K562 (cell line): ENCODE measurements around the gene RAMP2.

Experiments used
- BRD4 ChIP-seq: fragments of 200-600 bp; sonication (generic); IDR thresholded peaks from 2 replicates; pipeline ENCODE4 v1.6.1; 2017; ENCODE audit warnings: inconsistent platforms
- NFRKB ChIP-seq: fragments of 450-650 bp; IDR thresholded peaks from 2 replicates; pipeline ENCODE4 v1.6.1; 2016; ENCODE audit warnings: low read depth
- SAP30 ChIP-seq: fragments of 200-600 bp; sonication (generic); IDR thresholded peaks from 2 replicates; pipeline ENCODE4 v1.6.1; 2012; ENCODE audit warnings: borderline replicate concordance, low read depth, mild to moderate bottlenecking, moderate library complexity, low read length, control low read depth, inconsistent platforms; ENCODE audit not compliant: insufficient read depth, poor library complexity, severe bottlenecking
- TAF1 ChIP-seq: IDR thresholded peaks from 2 replicates; pipeline ENCODE4 v1.6.1; 2011; ENCODE audit warnings: mild to moderate bottlenecking, low read length, moderate library complexity; ENCODE audit not compliant: insufficient read depth, control insufficient read depth, severe bottlenecking; ENCODE audit errors: extremely low read depth
- ZKSCAN1 ChIP-seq: fragments of 150-350 bp; IDR thresholded peaks from 2 replicates; pipeline ENCODE4 v1.6.1; 2016; ENCODE audit warnings: low read depth, low read length
- ZNF707 ChIP-seq: fragments of 250-450 bp; sonication (Bioruptor Pico); conservative IDR thresholded peaks from 2 replicates; pipeline ENCODE4 v1.8.0; 2022; ENCODE audit warnings: inconsistent platforms, mild to moderate bottlenecking, moderate library complexity
- TF ChIP-seq, protein P1 (sequence below): fragments of 250-450 bp; sonication (Bioruptor Pico); IDR thresholded peaks from 2 replicates; pipeline ENCODE4 v1.5.0; 2021
- TF ChIP-seq, protein P2 (sequence below), 3 experiments: IDR thresholded peaks in 2 of 3; conservative IDR thresholded peaks in 1 of 3; 2 replicates each; pipeline ENCODE4 v1.5.1; 2011 to 2012; ENCODE audit warnings: low read length in 3 of 3, mild to moderate bottlenecking in 3 of 3, control low read depth in 2 of 3, improper control_type of control experiment in 1 of 3, inconsistent platforms in 1 of 3, low read depth in 1 of 3, mixed read lengths in 1 of 3, moderate library complexity in 1 of 3; ENCODE audit not compliant: insufficient read depth in 2 of 3

DNA sequence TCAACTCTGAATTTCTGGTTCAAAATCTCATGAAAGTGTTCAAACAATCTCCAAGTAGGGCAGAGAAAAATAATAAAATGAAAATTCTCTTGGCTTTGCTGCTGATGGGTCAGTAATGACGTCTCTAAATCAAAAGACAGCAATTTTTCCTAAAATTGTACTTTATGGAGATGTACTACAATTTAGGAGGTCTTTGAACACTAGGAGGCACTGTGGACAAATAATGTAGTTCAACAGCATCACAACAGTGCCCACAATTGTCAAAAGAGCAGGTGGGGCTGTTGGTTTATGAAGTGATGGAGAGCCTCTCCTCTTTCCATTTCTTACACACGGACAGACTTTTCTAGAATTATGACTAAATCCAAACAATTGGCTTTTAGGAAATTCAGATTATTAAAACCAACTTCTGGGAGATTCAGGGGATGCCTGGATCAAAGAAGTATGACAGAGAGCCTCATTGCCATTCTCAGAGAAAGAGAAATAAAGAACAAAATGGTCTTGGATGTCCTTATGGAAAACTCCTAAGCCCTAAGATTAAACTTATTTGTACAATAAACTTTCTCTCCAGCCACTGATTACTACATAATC, 39.9 kb upstream of the RAMP2 start:
- TF ChIP-seq SAP30 (no peak), TAF1 (no peak), ZKSCAN1 (no peak), ZNF707 (CRISPR knock-in tag) (no peak), BRD4 (no peak), NFRKB (no peak)
- TF ChIP-seq, protein P1, sequence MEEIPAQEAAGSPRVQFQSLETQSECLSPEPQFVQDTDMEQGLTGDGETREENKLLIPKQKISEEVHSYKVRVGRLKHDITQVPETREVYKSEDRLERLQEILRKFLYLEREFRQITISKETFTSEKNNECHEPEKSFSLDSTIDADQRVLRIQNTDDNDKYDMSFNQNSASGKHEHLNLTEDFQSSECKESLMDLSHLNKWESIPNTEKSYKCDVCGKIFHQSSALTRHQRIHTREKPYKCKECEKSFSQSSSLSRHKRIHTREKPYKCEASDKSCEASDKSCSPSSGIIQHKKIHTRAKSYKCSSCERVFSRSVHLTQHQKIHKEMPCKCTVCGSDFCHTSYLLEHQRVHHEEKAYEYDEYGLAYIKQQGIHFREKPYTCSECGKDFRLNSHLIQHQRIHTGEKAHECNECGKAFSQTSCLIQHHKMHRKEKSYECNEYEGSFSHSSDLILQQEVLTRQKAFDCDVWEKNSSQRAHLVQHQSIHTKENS: no peak
- TF ChIP-seq, protein P2, sequence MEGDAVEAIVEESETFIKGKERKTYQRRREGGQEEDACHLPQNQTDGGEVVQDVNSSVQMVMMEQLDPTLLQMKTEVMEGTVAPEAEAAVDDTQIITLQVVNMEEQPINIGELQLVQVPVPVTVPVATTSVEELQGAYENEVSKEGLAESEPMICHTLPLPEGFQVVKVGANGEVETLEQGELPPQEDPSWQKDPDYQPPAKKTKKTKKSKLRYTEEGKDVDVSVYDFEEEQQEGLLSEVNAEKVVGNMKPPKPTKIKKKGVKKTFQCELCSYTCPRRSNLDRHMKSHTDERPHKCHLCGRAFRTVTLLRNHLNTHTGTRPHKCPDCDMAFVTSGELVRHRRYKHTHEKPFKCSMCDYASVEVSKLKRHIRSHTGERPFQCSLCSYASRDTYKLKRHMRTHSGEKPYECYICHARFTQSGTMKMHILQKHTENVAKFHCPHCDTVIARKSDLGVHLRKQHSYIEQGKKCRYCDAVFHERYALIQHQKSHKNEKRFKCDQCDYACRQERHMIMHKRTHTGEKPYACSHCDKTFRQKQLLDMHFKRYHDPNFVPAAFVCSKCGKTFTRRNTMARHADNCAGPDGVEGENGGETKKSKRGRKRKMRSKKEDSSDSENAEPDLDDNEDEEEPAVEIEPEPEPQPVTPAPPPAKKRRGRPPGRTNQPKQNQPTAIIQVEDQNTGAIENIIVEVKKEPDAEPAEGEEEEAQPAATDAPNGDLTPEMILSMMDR (IDR thresholded peaks at IDR 0.05 in 2 of 3, conservative IDR thresholded peaks at IDR 0.05 in 1 of 3; ENCODE audit: insufficient read depth in 2 of 3, low read depth in 1 of 3, low read length in 3 of 3): peak; percentile 77 to 90 (median 81)
